ENCODE results near the gene MOXD1.
"Not testable (repeated sequence)": the region's sequence is repeated elsewhere in the genome, so short reads cannot be mapped to it uniquely, and the experiment has no call there.

GRCh38 chr6:132351986-132352385 is 49.3 kb downstream of the MOXD1 start:
- not testable (repeated sequence) for TF ChIP-seq POLR2A, EP300 (IDR thresholded peaks at IDR 0.05)
- TF ChIP-seq, protein P1, sequence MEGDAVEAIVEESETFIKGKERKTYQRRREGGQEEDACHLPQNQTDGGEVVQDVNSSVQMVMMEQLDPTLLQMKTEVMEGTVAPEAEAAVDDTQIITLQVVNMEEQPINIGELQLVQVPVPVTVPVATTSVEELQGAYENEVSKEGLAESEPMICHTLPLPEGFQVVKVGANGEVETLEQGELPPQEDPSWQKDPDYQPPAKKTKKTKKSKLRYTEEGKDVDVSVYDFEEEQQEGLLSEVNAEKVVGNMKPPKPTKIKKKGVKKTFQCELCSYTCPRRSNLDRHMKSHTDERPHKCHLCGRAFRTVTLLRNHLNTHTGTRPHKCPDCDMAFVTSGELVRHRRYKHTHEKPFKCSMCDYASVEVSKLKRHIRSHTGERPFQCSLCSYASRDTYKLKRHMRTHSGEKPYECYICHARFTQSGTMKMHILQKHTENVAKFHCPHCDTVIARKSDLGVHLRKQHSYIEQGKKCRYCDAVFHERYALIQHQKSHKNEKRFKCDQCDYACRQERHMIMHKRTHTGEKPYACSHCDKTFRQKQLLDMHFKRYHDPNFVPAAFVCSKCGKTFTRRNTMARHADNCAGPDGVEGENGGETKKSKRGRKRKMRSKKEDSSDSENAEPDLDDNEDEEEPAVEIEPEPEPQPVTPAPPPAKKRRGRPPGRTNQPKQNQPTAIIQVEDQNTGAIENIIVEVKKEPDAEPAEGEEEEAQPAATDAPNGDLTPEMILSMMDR (IDR thresholded peaks at IDR 0.05) = not testable (repeated sequence)

All from tibial nerve (tissue), 4 donors.